ENCODE results near the gene TAF9B.

GRCh38 chrX:78165425-78165824 lies 26.0 kb upstream of the TAF9B start:
- TF ChIP-seq POLR2A (IDR thresholded peaks at IDR 0.05) (no peak), CTCF (IDR thresholded peaks at IDR 0.05 in 8 of 11, conservative IDR thresholded peaks at IDR 0.05 in 3 of 11) (no peak)

All from spleen (tissue), 7 donors.